ENCODE measurements around the gene DDX6.

DDX6 gene

DNA sequence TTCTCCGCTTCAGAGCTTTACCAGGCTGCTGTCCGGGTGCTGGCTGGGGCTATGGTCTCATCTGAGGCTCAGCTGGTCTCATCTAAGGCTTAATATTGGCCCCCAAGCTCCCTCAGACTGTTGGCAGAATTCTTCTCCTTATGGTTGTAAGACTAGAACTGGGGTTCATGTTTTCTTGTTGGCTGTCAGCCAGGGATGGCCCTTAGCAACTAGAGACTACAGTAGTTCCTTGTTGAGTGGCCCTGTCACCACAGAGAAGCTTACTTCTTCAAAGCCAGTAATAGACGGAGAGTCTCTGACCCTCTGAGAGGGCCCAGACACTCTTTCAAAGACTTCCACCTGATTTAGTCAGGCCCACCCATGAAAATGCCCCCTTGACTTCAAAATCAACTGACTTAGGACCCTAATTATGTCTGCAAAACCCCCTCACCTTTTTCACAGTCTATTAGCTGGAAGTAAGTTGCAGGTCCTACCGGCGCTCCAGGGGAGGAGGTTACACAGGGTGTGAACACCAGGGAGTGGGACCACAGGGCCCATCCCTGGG lies 87.3 kb downstream of the DDX6 start:
- DNase-seq (ENCODE audit: low spot score): no peak

DNA sequence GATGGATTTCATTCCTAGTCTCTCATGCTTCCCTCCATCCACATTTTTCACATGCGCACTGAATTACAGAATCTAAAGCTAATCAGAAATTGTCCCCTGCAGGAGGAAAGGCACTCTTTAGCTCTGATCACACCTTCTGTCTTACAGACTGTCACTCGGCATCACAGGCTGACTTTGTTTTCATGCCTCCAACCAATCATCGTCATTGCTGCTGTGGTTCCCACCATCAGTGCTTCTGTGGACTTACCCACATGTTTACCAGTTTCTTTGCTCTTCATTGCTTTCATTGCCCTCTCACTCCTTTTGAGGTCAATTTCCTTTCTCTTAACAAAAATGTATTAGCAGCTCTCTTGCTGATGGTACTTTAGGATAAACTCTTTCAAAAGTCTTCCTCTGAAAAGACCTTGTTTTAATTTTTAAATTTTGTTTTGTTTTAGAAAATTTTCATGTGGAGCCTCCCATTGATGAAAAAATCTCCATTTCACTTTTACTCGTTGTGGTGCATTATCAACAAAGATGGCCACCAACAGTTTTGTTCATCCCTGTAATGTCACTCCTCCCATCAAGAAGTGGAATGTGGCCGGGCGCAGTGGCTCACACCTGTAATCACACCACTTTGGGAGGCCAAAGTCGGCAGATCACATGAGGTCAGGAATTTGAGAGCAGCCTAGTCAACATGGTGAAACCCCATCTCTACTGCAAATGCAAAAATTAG lies 91.3 kb downstream of the DDX6 start:
- DNase-seq (ENCODE audit: low spot score): no peak

Measured in hematopoietic multipotent progenitor cell treated with erythropoietin and hydrocortisone succinate and interleukin-3 and kit ligand, for 15 days (in vitro differentiated cells).